Measurements from ENCODE around the gene TGIF2LX.
"Not testable (repeated sequence)": the region's sequence is repeated elsewhere in the genome, so short reads cannot be mapped to it uniquely, and the experiment has no call there.

- TF ChIP-seq HDAC2 (IDR thresholded peaks at IDR 0.05); CTCF (IDR thresholded peaks at IDR 0.05); ZFP36 (IDR thresholded peaks at IDR 0.05; ENCODE audit: borderline replicate concordance, partially characterized antibody); TP53 (CRISPR knock-in tag; IDR thresholded peaks at IDR 0.05); POLR2A (IDR thresholded peaks at IDR 0.05; ENCODE audit: low read length); KDM5A (IDR thresholded peaks at IDR 0.05): not testable (repeated sequence)
Measured at GRCh38 chrX:89965588-89965987, 43.9 kb downstream of the TGIF2LX start.

Data from A549 (cell line).